ENCODE results near the gene EFCAB5. TPM values are rescaled to one million over a fixed set of nuclear protein-coding genes. Genes with fewer than 3 reads are reported as not detected.
A peak's percentile ranks its signal among the peaks of the same experiment; 100 is the strongest.
"Not testable (repeated sequence)": the region's sequence is repeated elsewhere in the genome, so short reads cannot be mapped to it uniquely, and the experiment has no call there.

EFCAB5 gene
- total RNA-seq, 2 experiments from 2014 or later, result 0.25 to 0.53 TPM

- no peaks in the 10 kb centered on the region for H3K9me3 Mint-ChIP-seq
- no peak for TF ChIP-seq CTCF (IDR thresholded peaks at IDR 0.05)
- ChIA-PET CTCF (interaction anchor here (1.0 kb wide), 1 partner anchor 10 kb away, joined by 3 read pairs; no protein-coding TSS in a partner anchor), POLR2A (no interaction called here)
- H3K4me3 Mint-ChIP-seq, result no peak overlapping the region
- Histone ChIP-seq H3K4me3 (ENCODE audit: low read length) (no peak overlapping the region), H3K27ac (ENCODE audit: low read depth in 1 of 2, low read length in 2 of 2) (no peak overlapping the region), H3K27me3 (ENCODE audit: control insufficient read depth in 1 of 2, insufficient read depth in 2 of 2, low read length in 2 of 2) (peaks cover 0 to 3% of the 10 kb centered on the region in 2 experiments), H3K4me1 (ENCODE audit: insufficient read depth, low read length) (no peaks in the 10 kb centered on the region), H3K9me3 (ENCODE audit: control insufficient read depth in 1 of 2, insufficient read depth in 1 of 2, low read length in 2 of 2) (no peaks in the 10 kb centered on the region), H3K36me3 (ENCODE audit: insufficient read depth, low read length) (no peaks in the 10 kb centered on the region)
- no peaks in the 10 kb centered on the region for H3K27me3 Mint-ChIP-seq
- ATAC-seq (ENCODE audit: poor library complexity), result peak; percentile 37
- H3K36me3 Mint-ChIP-seq (ENCODE audit: low read depth), result no peaks in the 10 kb centered on the region
- H3K4me1 Mint-ChIP-seq (ENCODE audit: low read depth), result no peaks in the 10 kb centered on the region
- intact Hi-C loops (cut with DNase I, micrococcal nuclease), result no loop called here
- peak in 2 of 14 experiments; percentile 3 to 8 for DNase-seq
- H3K27ac Mint-ChIP-seq, result no peak overlapping the region
Observed at GRCh38 chr17:30031214-30031869, 89.9 kb downstream of the EFCAB5 start.

GRCh38 chr17:30035369-30035768, 93.9 kb downstream of the EFCAB5 start:
- H3K4me3 ChIP-seq (ENCODE audit: low read length), result no peak overlapping the region
- no peaks in the 10 kb centered on the region for H3K36me3 ChIP-seq (ENCODE audit: insufficient read depth, low read length)
- no peaks in the 10 kb centered on the region for H3K4me1 Mint-ChIP-seq (ENCODE audit: low read depth)
- ChIA-PET POLR2A (no interaction called here), CTCF (no interaction called here)
- H3K9me3 ChIP-seq (ENCODE audit: control insufficient read depth in 1 of 2, insufficient read depth in 1 of 2, low read length in 2 of 2), result no peaks in the 10 kb centered on the region
- H3K27me3 Mint-ChIP-seq, result peaks cover 8% of the 10 kb centered on the region
- peaks cover 0 to 3% of the 10 kb centered on the region in 2 experiments for H3K27me3 ChIP-seq (ENCODE audit: control insufficient read depth in 1 of 2, insufficient read depth in 2 of 2, low read length in 2 of 2)
- DNase-seq (no peak), ATAC-seq (ENCODE audit: poor library complexity) (no peak)
- H3K4me1 ChIP-seq (ENCODE audit: insufficient read depth, low read length), result no peaks in the 10 kb centered on the region
- no peak overlapping the region for H3K4me3 Mint-ChIP-seq
- H3K9me3 Mint-ChIP-seq, result no peaks in the 10 kb centered on the region
- no peaks in the 10 kb centered on the region for H3K36me3 Mint-ChIP-seq (ENCODE audit: low read depth)
- no peak overlapping the region for H3K27ac ChIP-seq (ENCODE audit: low read depth in 1 of 2, low read length in 2 of 2)
- intact Hi-C loops (cut with DNase I, micrococcal nuclease), result no loop called here
- no peak for TF ChIP-seq CTCF (IDR thresholded peaks at IDR 0.05)
- no peak overlapping the region for H3K27ac Mint-ChIP-seq

- CTCF ChIA-PET, result interaction anchor here (1.4 kb wide), 1 partner anchor 9 kb away, joined by 3 read pairs; no protein-coding TSS in a partner anchor
- H3K9me3 ChIP-seq (ENCODE audit: control insufficient read depth in 1 of 2, insufficient read depth in 1 of 2, low read length in 2 of 2); ATAC-seq (ENCODE audit: poor library complexity); H3K9me3 Mint-ChIP-seq; H3K4me1 ChIP-seq (ENCODE audit: insufficient read depth, low read length); H3K36me3 ChIP-seq (ENCODE audit: insufficient read depth, low read length); DNase-seq; H3K4me1 Mint-ChIP-seq (ENCODE audit: low read depth); intact Hi-C loops (cut with DNase I, micrococcal nuclease); H3K27ac ChIP-seq (ENCODE audit: low read depth in 1 of 2, low read length in 2 of 2); H3K4me3 Mint-ChIP-seq; H3K27me3 ChIP-seq (ENCODE audit: control insufficient read depth in 1 of 2, insufficient read depth in 2 of 2, low read length in 2 of 2); H3K36me3 Mint-ChIP-seq (ENCODE audit: low read depth); POLR2A ChIA-PET; H3K4me3 ChIP-seq (ENCODE audit: low read length); H3K27ac Mint-ChIP-seq: not testable (repeated sequence)
- H3K27me3 Mint-ChIP-seq, result peaks cover 24% of the 10 kb centered on the region
Observed at GRCh38 chr17:30040719-30041518, 99.5 kb downstream of the EFCAB5 start.
